ENCODE data around the gene LINC01488.

GRCh38 chr11:69494851-69495250, 13.4 kb downstream of the LINC01488 start:
- TF ChIP-seq CTCF (IDR thresholded peaks at IDR 0.05) = no peak
- TF ChIP-seq MXI1 (IDR thresholded peaks at IDR 0.05; ENCODE audit: low read depth, low read length) = no peak
- TF ChIP-seq SIN3A (IDR thresholded peaks at IDR 0.05; ENCODE audit: borderline replicate concordance, low read depth, low read length) = no peak
- TF ChIP-seq MEF2A (IDR thresholded peaks at IDR 0.05; ENCODE audit: borderline replicate concordance, low read depth) = no peak
- TF ChIP-seq POLR2AphosphoS5 (IDR thresholded peaks at IDR 0.05; ENCODE audit: low read depth, low read length) = no peak
- no peak for TF ChIP-seq CHD2 (IDR thresholded peaks at IDR 0.05; ENCODE audit: low read length, partially characterized antibody)
- no peak for TF ChIP-seq REST (IDR thresholded peaks at IDR 0.05; ENCODE audit: low read depth, low read length)
- no peak for TF ChIP-seq EP300 (IDR thresholded peaks at IDR 0.05; ENCODE audit: borderline replicate concordance in 1 of 2, low read depth in 1 of 2, low read length in 1 of 2)
- no peak for TF ChIP-seq YY1 (IDR thresholded peaks at IDR 0.05; ENCODE audit: low read depth)
